Activated T-cell treated with anti-CD3 and anti-CD28 coated beads for 24 hours (primary cell): ENCODE measurements around the gene ANKRD44.

ENCODE experiments used
- DNase-seq: peaks from one replicate; pipeline ENCODE4 v3.0.0-alpha.2; 2020; ENCODE audit warnings: low read depth

The ANKRD44 gene

GRCh38 chr2:196984903-196985302, 325.7 kb downstream of the ANKRD44 start:
- DNase-seq, result no peak

- no peak for DNase-seq
These were observed 326.6 kb downstream of the ANKRD44 start for GRCh38 chr2:196983934-196984333.

DNA sequence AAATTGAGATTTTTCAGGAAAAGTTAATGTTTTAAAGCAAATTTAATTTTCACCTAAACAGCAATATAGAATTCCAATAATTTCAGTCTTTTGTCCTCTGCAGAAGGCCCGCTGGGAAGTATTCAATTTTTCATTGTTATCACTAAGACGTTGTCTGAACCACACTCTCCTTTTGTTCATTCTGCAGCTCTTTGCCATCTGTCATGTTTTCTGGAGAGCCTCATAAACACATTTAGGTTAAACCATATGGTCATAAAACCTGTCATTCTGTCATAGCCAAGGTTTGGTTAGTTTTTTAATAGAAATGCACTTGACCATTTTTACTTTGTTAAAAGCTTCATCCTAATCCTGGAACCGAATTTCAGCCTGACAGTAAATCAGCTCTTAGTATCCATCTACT, 330.1 kb downstream of the ANKRD44 start:
- DNase-seq, result no peak

DNA sequence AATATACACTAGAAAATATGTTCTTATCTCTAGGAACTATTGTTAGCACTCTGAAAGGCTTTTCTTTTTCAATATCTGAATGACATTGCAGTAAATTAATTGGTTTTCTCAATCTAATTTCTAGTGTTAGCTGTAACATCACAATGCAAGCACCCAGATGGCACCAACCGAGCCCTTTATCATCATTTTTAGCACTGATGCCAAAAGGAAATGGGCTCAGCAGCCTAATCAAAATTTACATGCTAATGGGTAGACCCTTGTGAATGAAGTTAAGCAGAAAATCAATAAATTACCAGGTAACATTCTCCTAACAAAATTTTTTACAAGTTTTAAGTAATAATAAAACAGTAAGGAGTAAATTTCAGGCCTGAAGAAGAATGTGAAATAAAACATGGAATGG, 330.6 kb downstream of the ANKRD44 start:
- no peak for DNase-seq

- DNase-seq, result no peak
These were observed 333.1 kb downstream of the ANKRD44 start for GRCh38 chr2:196977507-196977906.

- DNase-seq, result no peak
These were observed 335.6 kb downstream of the ANKRD44 start for GRCh38 chr2:196974970-196975369.

GRCh38 chr2:196971574-196972279, 338.9 kb downstream of the ANKRD44 start:
- no peak for DNase-seq

DNA sequence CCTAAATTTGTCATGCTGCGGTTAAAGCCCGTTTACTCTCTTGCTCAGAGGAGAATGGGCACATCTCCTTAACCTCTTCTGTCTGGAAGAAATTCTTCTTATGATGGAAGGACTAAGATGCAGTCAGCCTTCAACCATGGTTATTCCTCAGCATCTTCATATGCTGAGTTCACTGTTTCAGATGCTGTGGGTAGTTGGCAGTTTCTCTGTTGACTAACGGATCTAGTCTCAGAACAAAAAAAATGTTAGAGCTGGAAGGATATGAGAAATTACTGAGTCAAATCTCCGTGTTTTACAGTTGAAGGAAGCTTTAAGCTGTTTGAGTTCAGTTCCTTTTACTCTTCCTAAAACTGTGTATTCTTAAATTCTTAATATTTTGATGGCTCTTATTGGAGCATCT, 340.5 kb downstream of the ANKRD44 start:
- no peak for DNase-seq

GRCh38 chr2:196968516-196968915, 342.1 kb downstream of the ANKRD44 start:
- DNase-seq, result no peak

DNA sequence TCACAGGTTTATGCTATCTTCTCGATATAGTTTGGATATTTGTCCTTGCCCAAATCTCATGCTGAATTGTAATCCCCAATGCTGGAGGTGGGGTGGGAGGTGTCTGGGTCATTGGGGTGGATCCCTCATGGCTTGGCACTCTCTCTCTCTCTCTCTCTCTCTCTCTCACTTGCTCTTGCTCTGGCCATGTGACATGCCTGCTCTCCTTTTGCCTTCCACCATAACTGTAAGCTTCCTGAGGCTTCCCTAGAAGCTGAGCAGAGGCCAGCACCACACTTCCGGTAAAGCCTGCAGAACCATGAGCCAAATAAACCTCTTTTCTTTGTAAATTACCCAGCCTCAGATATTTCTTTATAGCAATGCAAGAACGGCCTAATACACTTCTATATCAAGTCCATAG, 342.8 kb downstream of the ANKRD44 start:
- DNase-seq, result no peak

- no peak for DNase-seq
These were observed 343.5 kb downstream of the ANKRD44 start for GRCh38 chr2:196967116-196967515.

DNA sequence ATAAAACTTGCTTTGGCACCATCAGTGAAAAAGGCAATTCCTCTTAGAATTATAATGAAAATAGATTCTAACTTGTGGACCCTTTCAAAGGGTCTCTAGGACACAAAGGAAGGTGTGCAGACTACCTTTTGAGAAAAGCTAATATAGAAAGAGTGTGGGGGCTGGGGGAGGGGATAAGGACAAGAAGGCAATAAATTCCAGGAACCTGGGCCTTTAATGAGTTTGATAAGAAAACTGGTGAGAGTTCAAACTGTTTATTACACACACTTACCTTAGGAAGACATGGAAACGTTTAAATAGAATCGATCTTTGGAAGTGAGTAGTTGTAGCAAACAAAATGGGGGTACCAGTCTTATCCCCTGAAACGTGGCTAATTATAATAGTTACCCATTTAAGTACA, 344.5 kb downstream of the ANKRD44 start:
- DNase-seq, result no peak

DNA sequence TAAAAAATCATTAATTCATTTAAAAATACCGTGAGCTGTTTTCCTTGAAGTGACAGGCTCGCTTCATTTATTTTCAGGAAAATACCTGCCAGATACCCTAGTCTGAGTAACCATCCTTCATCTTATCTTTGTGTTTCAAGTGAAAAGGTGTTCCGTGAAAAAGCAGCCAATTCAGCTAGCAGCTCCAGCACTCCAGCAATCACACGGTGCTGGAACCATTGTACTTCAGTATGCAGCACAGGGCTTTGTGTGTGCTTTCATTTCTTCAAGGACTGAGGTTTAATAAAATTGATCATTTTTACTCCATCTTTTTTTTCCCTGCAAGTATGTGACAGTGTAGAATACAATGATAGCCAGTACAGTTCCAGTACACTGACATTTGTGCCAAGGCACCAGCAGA, 344.9 kb downstream of the ANKRD44 start:
- no peak for DNase-seq

GRCh38 chr2:196963961-196964360, 346.6 kb downstream of the ANKRD44 start:
- DNase-seq, result no peak

- no peak for DNase-seq
These were observed 347.5 kb downstream of the ANKRD44 start for GRCh38 chr2:196963043-196963442.

DNA sequence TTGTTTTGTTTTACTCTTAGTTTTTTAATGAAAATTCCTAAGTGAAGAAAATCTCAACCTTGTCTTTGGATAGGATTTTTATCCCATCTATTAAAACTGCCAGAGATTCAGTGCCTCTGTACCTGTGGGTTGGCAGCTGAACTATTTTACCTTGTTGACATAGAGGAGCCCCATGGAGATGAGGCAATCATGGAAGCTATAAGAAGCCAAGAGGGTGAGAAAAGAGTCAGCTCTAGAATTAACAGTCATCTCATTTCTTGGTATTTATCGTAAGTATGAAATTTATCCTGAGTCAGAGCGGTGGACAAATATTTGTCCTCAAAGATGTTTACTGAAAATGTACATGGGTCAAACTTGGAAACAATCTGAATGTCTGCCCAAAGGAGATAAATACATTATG, 348.3 kb downstream of the ANKRD44 start:
- no peak for DNase-seq

DNA sequence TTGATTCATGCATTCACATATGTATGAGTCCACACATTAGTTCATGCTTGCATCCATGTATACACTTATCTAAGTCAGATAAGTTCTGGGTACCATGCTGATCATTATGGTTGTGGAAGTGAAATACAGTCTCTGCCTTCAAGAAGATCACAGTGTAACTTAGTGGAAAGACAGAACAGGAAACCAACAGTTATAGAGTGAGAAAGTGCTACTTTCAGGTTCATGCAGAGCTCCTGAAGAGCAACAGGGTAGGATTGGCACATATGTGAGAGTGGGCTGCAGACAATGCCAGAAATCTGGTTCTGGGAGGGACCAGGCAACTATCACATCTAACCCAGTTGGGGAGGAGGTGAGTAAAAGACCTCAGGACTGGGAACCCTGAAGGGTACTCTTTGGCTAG, 348.7 kb downstream of the ANKRD44 start:
- DNase-seq, result no peak

GRCh38 chr2:196959734-196960338, 350.7 kb downstream of the ANKRD44 start:
- no peak for DNase-seq

GRCh38 chr2:196959281-196959680, 351.3 kb downstream of the ANKRD44 start:
- no peak for DNase-seq

GRCh38 chr2:196957881-196958525, 352.6 kb downstream of the ANKRD44 start:
- DNase-seq, result no peak

GRCh38 chr2:196957442-196957841, 353.1 kb downstream of the ANKRD44 start:
- no peak for DNase-seq

GRCh38 chr2:196956069-196956468, 354.5 kb downstream of the ANKRD44 start:
- DNase-seq, result no peak

DNA sequence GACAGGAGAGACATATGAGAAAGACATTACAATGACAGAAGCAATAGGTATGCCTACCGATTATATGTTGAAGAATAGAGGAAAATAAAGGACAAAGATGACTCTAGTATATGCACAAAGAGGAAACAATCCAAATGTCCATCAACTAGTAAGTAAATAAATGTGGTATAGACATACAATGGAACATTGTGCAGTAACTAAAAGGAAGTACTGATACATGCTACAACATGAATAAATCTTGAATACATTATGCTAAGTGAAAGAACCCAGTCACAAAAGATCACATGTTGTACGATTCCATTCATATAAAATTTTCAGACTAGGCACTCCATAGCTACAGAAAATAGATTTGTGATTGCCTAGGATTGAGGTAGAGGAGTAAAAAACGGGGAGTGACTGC, 355.5 kb downstream of the ANKRD44 start:
- no peak for DNase-seq

- DNase-seq, result no peak
These were observed 356.6 kb downstream of the ANKRD44 start for GRCh38 chr2:196954001-196954400.
